GM12801 (cell line): ENCODE results near the gene PRXL2B.

Experiments used
- TF ChIP-seq, protein P1 (sequence below): IDR thresholded peaks from one replicate; pipeline ENCODE4 v1.5.1; 2011; ENCODE audit warnings: control low read depth; ENCODE audit not compliant: insufficient read length; ENCODE audit errors: extremely low read depth

Gene PRXL2B

DNA sequence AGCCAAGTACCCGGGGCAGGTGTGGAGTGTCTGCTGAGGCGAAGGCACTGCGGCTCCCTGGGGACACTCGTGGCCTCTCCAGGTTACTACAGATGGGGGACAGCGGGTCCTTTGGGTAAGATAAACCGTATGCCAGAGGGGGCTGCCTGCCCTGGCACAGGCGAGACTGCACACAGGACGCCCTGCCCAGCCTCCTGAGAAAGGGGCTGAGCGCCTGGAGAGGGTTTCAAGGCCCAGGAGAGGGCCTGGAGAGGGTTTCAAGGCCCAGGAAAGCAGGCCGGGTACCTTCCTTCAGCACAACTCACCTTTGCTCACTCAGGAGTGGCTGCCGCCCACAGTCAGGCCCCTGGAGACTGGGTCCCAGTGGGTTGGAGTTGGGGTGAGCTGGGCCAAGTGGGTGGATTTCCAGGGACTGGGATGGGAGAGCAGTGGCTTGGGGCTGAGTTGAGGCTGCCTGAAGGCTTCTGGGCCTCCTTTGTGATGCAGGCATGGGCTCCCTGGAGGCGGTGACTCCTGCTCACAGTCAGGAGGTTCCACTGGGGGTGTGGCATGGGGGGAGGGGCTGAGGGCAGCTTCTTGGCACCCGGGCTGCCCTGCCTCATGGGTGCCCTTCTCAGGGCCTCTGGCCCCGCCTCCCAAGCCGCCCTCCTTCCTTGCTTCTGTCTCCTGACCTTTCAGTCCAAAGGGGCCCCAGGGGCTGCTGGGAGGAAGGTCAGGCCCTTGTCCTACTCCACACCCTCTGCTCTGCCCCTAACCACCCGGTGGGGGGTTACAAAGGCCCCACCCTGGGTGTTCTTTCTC, 46.2 kb downstream of the PRXL2B start, which contains the start of gene MMEL1:
TSS of gene MMEL1 (minus strand) at position 456 of the 801 bp plus-strand sequence. CDS start 3,532 bp downstream, outside the sequence.
- TF ChIP-seq, protein P1, sequence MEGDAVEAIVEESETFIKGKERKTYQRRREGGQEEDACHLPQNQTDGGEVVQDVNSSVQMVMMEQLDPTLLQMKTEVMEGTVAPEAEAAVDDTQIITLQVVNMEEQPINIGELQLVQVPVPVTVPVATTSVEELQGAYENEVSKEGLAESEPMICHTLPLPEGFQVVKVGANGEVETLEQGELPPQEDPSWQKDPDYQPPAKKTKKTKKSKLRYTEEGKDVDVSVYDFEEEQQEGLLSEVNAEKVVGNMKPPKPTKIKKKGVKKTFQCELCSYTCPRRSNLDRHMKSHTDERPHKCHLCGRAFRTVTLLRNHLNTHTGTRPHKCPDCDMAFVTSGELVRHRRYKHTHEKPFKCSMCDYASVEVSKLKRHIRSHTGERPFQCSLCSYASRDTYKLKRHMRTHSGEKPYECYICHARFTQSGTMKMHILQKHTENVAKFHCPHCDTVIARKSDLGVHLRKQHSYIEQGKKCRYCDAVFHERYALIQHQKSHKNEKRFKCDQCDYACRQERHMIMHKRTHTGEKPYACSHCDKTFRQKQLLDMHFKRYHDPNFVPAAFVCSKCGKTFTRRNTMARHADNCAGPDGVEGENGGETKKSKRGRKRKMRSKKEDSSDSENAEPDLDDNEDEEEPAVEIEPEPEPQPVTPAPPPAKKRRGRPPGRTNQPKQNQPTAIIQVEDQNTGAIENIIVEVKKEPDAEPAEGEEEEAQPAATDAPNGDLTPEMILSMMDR: no peak

DNA sequence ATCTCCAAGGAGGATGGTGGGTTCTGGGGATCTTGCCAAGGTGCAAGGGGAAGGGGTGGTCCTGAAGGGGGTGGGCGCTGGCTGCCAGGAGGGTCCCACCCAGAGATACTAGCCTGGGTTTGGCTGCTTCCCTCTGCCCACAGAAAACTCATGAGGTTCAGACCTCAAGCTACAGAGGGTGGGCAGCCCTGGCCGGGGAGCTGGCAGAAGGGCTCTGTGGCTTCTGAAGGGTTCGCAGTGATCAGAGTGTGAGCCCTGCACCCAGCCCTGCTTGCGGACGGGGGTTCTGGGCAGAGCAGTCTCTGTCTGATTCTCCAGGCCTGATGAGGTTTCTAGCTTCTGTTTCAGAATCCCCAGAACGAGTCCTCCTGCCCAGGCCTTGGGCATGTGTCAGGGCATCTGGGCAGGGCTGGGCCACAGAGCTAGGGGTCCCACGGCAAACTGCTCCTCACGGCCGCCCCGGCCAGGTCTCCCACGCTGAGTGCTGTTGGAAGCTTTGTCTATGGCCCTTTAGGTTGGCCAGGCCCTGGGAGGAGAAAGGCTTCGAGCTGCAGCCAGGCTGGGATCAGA, 46.9 kb downstream of the PRXL2B start:
- TF ChIP-seq, protein P1: no peak

DNA sequence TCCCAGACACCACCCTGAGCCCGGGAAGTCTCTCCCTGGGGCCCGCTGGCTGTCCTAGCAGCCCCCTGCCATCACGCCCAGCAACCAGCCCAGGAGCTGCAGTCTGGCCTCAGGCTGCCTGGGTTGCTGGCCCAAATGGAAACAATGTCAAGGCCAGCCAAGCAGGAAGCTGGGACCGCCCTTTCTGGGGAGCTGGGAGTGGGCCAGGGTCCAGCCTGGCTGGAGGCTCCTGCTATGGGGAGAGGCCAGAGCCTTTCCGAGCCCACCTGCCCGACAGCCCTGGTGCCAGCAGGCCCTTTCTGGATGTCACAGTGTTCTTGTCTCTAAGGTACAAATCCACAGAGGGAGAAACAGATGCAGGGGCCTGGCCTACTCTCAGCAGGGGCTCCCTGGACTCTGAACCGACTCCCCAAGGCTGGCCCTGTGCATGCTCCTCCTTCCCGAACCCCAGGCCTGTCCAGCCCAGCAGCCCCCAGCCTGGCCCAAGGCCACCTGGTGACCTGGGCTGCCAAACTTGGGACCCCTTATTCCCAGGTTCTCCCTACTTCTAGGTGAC, 47.4 kb downstream of the PRXL2B start:
- TF ChIP-seq, protein P1: no peak

DNA sequence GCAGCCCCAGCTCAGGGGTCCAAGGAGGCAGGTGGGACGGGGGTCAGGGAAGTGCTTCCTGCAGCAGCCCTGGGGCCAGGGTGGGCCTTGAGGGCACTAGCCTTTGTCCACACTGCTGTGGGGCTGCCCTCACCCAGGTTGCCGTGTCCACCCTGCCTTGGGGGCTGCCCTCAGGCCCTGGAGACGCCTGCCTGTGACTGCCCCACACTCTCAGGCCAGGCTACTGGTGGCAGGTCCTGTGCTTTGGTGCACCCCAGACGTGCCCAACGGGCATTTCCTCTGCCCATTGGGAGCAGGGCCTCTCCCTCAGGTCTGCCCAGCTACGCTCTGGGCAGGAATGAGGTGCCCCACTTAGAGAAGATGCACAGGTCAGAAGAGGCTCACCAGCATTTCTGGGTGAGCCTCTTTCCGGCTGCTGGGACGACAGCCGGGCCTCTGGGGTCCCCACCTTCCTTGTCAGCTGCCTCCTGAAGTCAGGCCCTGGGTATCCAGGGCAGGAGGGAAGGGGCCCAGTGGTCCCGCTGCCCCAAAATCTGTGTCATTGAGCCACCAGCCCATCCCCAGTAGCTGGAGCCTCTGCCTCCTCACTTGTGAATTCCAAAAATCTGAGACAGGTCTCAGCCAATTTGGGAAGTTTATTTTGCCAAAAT, 48.9 kb downstream of the PRXL2B start:
- TF ChIP-seq, protein P1: no peak

DNA sequence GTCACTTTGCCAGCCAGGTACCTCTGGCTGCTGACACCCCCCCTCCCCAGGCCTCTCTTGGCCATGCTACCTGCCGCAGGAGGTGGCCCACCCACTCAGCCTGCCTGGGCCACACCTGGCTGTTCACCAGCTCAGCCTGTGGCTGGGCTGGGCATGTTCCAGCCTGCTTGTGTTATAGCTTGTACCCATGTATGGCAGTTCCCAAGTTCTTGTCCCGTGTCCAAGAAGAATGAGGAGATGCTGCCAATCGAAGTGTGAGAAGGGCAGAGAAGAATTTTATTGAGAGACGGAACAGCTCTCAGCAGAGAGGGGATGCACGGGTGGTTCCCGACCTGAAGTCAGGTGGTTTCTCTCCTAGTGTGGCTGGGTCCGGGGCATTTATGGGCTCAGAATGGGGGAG, 50.2 kb downstream of the PRXL2B start:
- TF ChIP-seq, protein P1: no peak

DNA sequence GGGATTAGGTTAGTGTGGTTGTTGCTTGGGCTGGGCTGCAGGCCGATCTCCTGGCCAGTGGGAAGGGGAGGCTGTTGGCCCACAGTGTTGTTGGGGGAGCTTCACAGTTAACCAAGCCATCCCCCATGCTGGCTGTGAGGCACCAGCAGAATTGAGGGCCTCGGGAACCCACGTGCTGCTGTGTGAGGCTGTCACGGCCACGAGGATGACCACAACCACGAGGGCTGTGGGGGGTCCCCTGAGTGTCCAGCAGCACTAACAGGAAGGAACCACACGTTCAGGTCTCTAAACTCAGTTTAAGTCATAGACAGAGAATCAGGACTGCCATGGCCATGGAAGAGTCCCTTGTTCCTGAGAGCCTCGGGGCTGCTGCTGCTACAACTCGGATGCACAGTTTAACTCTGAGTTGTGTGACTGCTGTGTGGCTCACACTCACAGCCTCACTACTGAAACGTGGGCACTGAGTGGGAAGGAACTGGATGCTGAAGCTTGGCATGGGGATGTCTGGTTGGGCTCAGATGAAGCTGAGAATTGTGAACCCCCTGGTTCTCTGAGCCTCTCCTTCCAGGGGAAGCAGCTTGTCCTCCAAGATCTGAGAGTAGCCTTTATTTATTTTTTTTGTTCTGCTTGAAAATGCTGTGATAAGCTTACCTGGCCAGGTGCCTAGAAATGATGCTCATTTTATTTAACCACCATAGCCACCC, 51.0 kb downstream of the PRXL2B start:
- TF ChIP-seq, protein P1: no peak
